ENCODE results near the gene ARFGAP3. TPM values are rescaled to one million over a fixed set of nuclear protein-coding genes. Genes with fewer than 3 reads are reported as not detected.

Gene ARFGAP3
- total RNA-seq, 4 donors from 2014 or later, result 43.0 to 106 (median 50.5) TPM

- no peak for ATAC-seq (ENCODE audit: low FRiP score)
- no peak for TF ChIP-seq CTCF (IDR thresholded peaks at IDR 0.05)
- DNase-seq (ENCODE audit: low spot score), result no peak
These were observed 27.7 kb upstream of the ARFGAP3 start for GRCh38 chr22:42884616-42885375.

- no peak for TF ChIP-seq CTCF (IDR thresholded peaks at IDR 0.05)
- ATAC-seq (ENCODE audit: low FRiP score), result no peak
- DNase-seq (ENCODE audit: low spot score), result no peak
These were observed 26.9 kb upstream of the ARFGAP3 start for GRCh38 chr22:42883970-42884369.

- DNase-seq (ENCODE audit: low spot score) (no peak), ATAC-seq (ENCODE audit: low FRiP score) (no peak)
- no peak for TF ChIP-seq CTCF (IDR thresholded peaks at IDR 0.05)
These were observed 26.0 kb upstream of the ARFGAP3 start for GRCh38 chr22:42883121-42883520.

- no peak for ATAC-seq (ENCODE audit: low FRiP score)
- no peak for DNase-seq (ENCODE audit: low spot score)
- no peak for TF ChIP-seq CTCF (IDR thresholded peaks at IDR 0.05)
These were observed 25.0 kb upstream of the ARFGAP3 start for GRCh38 chr22:42881982-42882656.

GRCh38 chr22:42881298-42881697, 24.2 kb upstream of the ARFGAP3 start:
- no peak for TF ChIP-seq CTCF (IDR thresholded peaks at IDR 0.05)
- no peak for DNase-seq (ENCODE audit: low spot score)
- no peak for ATAC-seq (ENCODE audit: low FRiP score)

- no peak for TF ChIP-seq CTCF (IDR thresholded peaks at IDR 0.05)
- ATAC-seq (ENCODE audit: low FRiP score), result no peak
- no peak for DNase-seq (ENCODE audit: low spot score)
These were observed 23.7 kb upstream of the ARFGAP3 start for GRCh38 chr22:42880815-42881214.

Measured in omental fat pad (tissue), 4 donors.